ENCODE measurements around the gene DHH.

DNA sequence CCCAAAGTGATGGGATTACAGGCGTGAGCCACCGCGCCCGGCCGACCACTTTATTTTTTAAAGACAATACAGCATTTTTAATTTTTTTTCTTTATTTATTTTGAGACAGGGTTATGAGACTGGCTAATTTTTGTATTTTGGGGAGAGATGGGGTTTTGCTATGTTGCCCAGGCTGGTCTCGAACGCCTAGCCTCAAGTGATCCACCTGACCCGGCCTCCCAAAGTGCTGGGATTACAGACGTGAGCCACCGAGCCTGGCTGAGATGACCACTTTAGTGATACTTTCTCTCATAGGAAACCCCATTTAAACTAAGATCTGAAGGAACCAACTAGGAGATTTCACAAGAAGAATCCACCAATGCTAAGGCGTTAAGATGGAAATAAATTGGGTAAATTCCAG is 23.6 kb downstream of the DHH start:
- TF ChIP-seq JUN (CRISPR knock-in tag; IDR thresholded peaks at IDR 0.05), result no peak
- TF ChIP-seq, protein P1, sequence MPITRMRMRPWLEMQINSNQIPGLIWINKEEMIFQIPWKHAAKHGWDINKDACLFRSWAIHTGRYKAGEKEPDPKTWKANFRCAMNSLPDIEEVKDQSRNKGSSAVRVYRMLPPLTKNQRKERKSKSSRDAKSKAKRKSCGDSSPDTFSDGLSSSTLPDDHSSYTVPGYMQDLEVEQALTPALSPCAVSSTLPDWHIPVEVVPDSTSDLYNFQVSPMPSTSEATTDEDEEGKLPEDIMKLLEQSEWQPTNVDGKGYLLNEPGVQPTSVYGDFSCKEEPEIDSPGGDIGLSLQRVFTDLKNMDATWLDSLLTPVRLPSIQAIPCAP (CRISPR knock-in tag; IDR thresholded peaks at IDR 0.05), result no peak
- TF ChIP-seq CTCF (IDR thresholded peaks at IDR 0.05), result no peak
- no peak for TF ChIP-seq ZMAT4 (CRISPR knock-in tag; IDR thresholded peaks at IDR 0.05)
- no peak for TF ChIP-seq MAX (CRISPR knock-in tag; IDR thresholded peaks at IDR 0.05)
- TF ChIP-seq AFF4 (CRISPR knock-in tag; IDR thresholded peaks at IDR 0.05; ENCODE audit: borderline replicate concordance), result no peak
- TF ChIP-seq ZBTB43 (CRISPR knock-in tag; IDR thresholded peaks at IDR 0.05), result no peak
